H54 (cell line): ENCODE data around the gene COL27A1.
"Not testable (repeated sequence)": the region's sequence is repeated elsewhere in the genome, so short reads cannot be mapped to it uniquely, and the experiment has no call there.

ENCODE experiments used
- DNase-seq: peaks from one replicate; pipeline ENCODE4 v3.0.0; 2011; ENCODE audit warnings: low spot score, mixed read lengths; ENCODE audit not compliant: insufficient read length
- FAIRE-seq: peaks from 3 replicates; lab custom pipeline; 2011; peaks lifted over from hg19 to GRCh38; lab: Jason Lieb, UNC
- POLR2A ChIP-seq: IDR thresholded peaks from 2 replicates; pipeline ENCODE4 v1.6.1; 2011; ENCODE audit warnings: low read depth, mild to moderate bottlenecking, low read length

COL27A1 gene

GRCh38 chr9:114119242-114120191 lies 35.8 kb upstream of the COL27A1 start:
- FAIRE-seq (no peak), DNase-seq (no peak)
- no peak for TF ChIP-seq POLR2A

- FAIRE-seq, result no peak
- no peak for DNase-seq
- TF ChIP-seq POLR2A, result no peak
Measured at GRCh38 chr9:114120192-114121014, 34.9 kb upstream of the COL27A1 start.

- DNase-seq (no peak), FAIRE-seq (no peak)
- TF ChIP-seq POLR2A, result no peak
Measured at GRCh38 chr9:114121227-114122135, 33.9 kb upstream of the COL27A1 start.

DNA sequence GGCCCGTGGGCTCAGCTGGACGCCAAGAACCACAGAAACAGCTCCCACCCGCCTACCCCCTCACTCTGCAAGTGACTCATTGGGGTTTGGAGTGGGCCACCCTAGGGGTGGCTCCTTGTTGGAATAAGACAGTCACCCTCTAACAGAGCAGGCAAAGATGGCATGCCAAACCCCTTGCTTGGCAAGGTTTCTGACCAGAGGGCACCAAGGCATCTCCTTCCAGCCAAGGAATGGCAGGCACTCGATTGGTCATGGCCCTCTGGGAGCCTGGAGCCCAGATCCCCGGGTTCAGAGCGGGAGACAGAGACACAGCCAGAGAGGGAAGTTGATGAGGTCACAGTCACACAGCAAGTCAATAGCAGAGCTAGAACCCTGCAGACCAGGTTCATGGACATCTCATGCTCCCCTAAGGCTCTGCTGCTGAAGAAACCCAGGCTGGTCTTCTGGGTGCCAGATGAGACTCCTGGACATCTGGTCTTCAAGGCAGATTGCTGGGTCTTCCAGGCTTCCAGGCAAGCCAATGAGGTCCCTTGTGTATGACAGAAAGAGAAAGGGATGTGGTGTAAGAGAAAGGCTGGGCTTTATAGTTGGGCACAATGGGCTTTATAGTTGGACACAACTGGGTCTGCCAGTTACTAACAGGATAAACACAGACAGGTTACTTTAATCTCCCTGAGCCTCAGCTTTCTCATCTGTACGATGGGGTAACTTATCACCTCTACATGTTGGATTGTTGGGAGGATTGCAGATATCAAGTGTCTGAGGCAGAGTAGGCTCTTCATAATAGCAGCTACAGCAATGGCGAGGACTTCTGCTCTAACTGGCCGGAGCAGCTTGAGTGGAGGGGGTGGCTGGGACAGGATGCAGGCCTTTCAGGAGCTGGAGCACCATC lies 33.0 kb upstream of the COL27A1 start:
- FAIRE-seq (no peak), DNase-seq (no peak)
- TF ChIP-seq POLR2A, result no peak

- FAIRE-seq, result no peak
- no peak for TF ChIP-seq POLR2A
Measured at GRCh38 chr9:114123031-114123977, 32.0 kb upstream of the COL27A1 start.

GRCh38 chr9:114124138-114124537 lies 31.2 kb upstream of the COL27A1 start:
- no peak for TF ChIP-seq POLR2A
- DNase-seq (no peak), FAIRE-seq (no peak)

More at GRCh38 chr9:114123031-114123977, 32.0 kb upstream of the COL27A1 start:
- DNase-seq, result no peak

DNA sequence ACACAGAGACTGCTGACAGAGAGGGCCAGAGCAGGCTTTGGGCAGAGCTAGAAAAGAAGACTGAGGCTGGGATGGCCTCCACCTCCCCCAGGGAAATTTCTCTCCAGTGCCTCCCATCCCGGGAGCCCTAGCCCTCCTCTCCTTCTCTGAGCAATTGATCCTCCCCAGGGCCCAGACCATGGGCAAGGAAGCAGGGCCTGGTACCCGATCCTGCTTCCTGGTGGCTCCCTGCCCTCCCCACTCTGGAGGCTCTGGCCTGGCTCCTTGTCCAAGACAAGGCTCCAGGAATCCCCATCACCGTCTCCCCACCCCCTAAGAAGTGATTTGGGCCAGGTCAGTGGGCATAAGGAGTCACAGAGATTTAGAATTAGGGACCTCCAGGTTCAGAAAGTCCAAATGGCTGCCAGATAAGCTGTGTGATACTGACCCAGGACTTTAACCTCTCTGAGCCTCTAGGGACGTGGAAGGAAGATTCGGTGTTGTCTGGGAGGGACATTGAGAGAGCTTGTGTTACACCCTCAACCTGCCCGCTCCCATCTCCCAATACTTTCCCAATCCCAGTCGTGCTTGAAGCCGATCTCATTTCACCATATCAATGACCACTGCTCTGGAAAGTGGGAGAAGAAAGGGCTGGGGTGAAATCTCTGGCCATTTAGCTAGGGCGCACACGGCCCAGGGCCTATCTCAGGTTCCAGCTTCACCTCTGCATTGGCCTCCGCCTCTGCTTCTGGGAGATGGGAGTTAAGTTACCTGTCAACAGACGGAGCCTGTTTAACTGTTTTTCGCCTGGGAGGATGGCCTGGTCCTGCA lies 30.5 kb upstream of the COL27A1 start:
- no peak for FAIRE-seq
- no peak for TF ChIP-seq POLR2A
- DNase-seq, result no peak

- FAIRE-seq, result no peak
- no peak for TF ChIP-seq POLR2A
- DNase-seq, result no peak
Measured at GRCh38 chr9:114125476-114126013, 29.8 kb upstream of the COL27A1 start.

GRCh38 chr9:114126247-114127060 lies 28.9 kb upstream of the COL27A1 start:
- no peak for DNase-seq
- TF ChIP-seq POLR2A, result no peak
- FAIRE-seq, result no peak

DNA sequence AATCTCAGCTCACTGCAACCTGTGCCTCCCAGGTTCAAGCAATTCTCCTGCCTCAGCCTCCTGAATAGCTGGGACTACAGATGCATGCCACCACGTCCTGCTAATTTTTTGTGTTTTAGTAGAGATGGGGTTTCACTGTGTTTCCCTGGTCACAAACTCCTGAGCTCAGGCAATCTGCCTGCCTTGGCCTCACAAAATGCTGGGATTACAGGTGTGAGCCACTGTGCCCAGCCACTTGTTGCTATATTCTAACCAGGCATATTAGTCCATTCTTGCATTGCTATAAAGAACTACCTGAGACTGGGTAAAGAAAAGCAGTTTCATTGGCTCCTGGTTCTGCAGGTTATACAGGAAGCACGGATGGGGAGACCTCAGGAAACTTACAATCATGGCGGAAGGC lies 26.6 kb upstream of the COL27A1 start:
- DNase-seq, FAIRE-seq: not testable (repeated sequence)
